PC-3 (cell line): ENCODE data around the gene INTS1.

ENCODE experiments used
- CTCF ChIP-seq: fragments of 300-600 bp; sonication (generic); conservative IDR thresholded peaks from 2 replicates; pipeline ENCODE4 v1.5.1; 2017; ENCODE audit warnings: antibody characterized with exemption, low read depth, mild to moderate bottlenecking, low read length
- EZH2 ChIP-seq: fragments of 300-600 bp; sonication (generic); IDR thresholded peaks from one replicate; pipeline ENCODE4 v1.6.1; 2017; ENCODE audit warnings: antibody characterized with exemption, mild to moderate bottlenecking, low read length; ENCODE audit not compliant: unreplicated experiment

GRCh38 chr7:1543826-1544177, 39.6 kb upstream of the INTS1 start:
- TF ChIP-seq CTCF = no peak
- TF ChIP-seq EZH2 = no peak
